SK-N-SH (cell line): ENCODE results near the gene SIM2.

Source experiments
- CHD2 ChIP-seq: fragments of 150-350 bp; IDR thresholded peaks from 2 replicates; pipeline ENCODE4 v1.6.1; 2018; ENCODE audit warnings: low read length; ENCODE audit not compliant: partially characterized antibody
- CTCF ChIP-seq: fragments of 200-600 bp; sonication (generic); IDR thresholded peaks from 2 replicates; pipeline ENCODE4 v1.6.1; 2017; ENCODE audit warnings: antibody characterized with exemption, mild to moderate bottlenecking, moderate library complexity
- FOXJ3 ChIP-seq: sonication (generic); formaldehyde crosslinking; IDR thresholded peaks from 2 replicates; pipeline ENCODE4 v1.5.1; 2020; ENCODE audit warnings: mild to moderate bottlenecking, missing genetic modification reagents
- FOXM1 ChIP-seq: IDR thresholded peaks from 2 replicates; pipeline ENCODE4 v1.4.0; 2012; ENCODE audit warnings: low read depth, mild to moderate bottlenecking
- GATA2 ChIP-seq: sonication (generic); formaldehyde crosslinking; IDR thresholded peaks from 2 replicates; pipeline ENCODE4 v1.5.0; 2020; ENCODE audit warnings: mild to moderate bottlenecking, missing genetic modification reagents
- NRF1 ChIP-seq: IDR thresholded peaks from 2 replicates; pipeline ENCODE4 v1.6.1; 2012; ENCODE audit warnings: low read depth, mild to moderate bottlenecking, low read length
- RCOR1 ChIP-seq: fragments of 150-350 bp; IDR thresholded peaks from 2 replicates; pipeline ENCODE4 v1.6.1; 2017; ENCODE audit warnings: antibody characterized with exemption, low read length
- TCF12 ChIP-seq: IDR thresholded peaks from 2 replicates; pipeline ENCODE4 v1.4.0; 2012
- YY1 ChIP-seq: IDR thresholded peaks from 2 replicates; pipeline ENCODE4 v1.4.0; 2012; ENCODE audit warnings: low read depth, mild to moderate bottlenecking

- no peak for TF ChIP-seq CTCF
- no peak for TF ChIP-seq YY1
- no peak for TF ChIP-seq FOXM1
- no peak for TF ChIP-seq TCF12
- TF ChIP-seq RCOR1, result no peak
- TF ChIP-seq NRF1, result no peak
- no peak for TF ChIP-seq GATA2 (CRISPR knock-in tag)
- TF ChIP-seq FOXJ3 (CRISPR knock-in tag), result no peak
- no peak for TF ChIP-seq CHD2
These were observed 13.8 kb upstream of the SIM2 start for GRCh38 chr21:36684957-36685714.
